Tibial nerve (tissue), 3 donors: ENCODE measurements around the gene SEC23A.

Experiments
- CTCF ChIP-seq, 5 experiments: fragments of 200-600 bp in 3 of 5; fragments of 450-650 bp in 2 of 5; sonication (generic) in 3 of 5; IDR thresholded peaks; one replicate each; pipeline ENCODE4 v1.5.1; 2016 to 2019; ENCODE audit warnings: antibody characterized with exemption in 5 of 5, mild to moderate bottlenecking in 3 of 5, moderate library complexity in 2 of 5
- POLR2A ChIP-seq, 2 donors: fragments of 450-650 bp; IDR thresholded peaks; one replicate each; pipeline ENCODE4 v1.6.1; 2017; ENCODE audit warnings: antibody characterized with exemption in 2 of 2, mild to moderate bottlenecking in 2 of 2, moderate library complexity in 2 of 2

GRCh38 chr14:39015360-39015961 lies 87.6 kb downstream of the SEC23A start:
- TF ChIP-seq CTCF (IDR thresholded peaks at IDR 0.05) = peak; percentile 62 to 75 (median 67)
- no peak for TF ChIP-seq POLR2A (IDR thresholded peaks at IDR 0.05)
